Stomach (tissue), 19 donors: Measurements from ENCODE around the gene CBARP. TPM values are rescaled to one million over a fixed set of nuclear protein-coding genes. Genes with fewer than 3 reads are reported as not detected.

ENCODE experiments used
- DNase-seq, 2 donors: peaks; one replicate each; pipeline versions ENCODE4 v3.0.0 to v3.0.0-alpha.2; 2013 to 2019
- H3K27ac ChIP-seq, 5 donors: fragments of 200-600 bp in 4 of 5; sonication (generic) in 4 of 5; one replicate each; pipeline ENCODE4 v1.5.1; 2013 to 2019; ENCODE audit warnings: mild to moderate bottlenecking in 1 of 5, moderate library complexity in 1 of 5
- H3K27me3 ChIP-seq, 3 donors: fragments of 200-600 bp; sonication (generic); one replicate each; pipeline ENCODE4 v1.5.1; 2017 to 2019; ENCODE audit warnings: mixed run types in 1 of 3
- H3K36me3 ChIP-seq, 4 donors: fragments of 200-600 bp; sonication (generic); 1 replicate in 3 of 4; 2 replicates in 1 of 4; pipeline ENCODE4 v1.5.1; 2016 to 2019
- H3K4me1 ChIP-seq, 4 donors: fragments of 200-600 bp; sonication (generic); one replicate each; pipeline ENCODE4 v1.5.1; 2016 to 2019
- H3K4me3 ChIP-seq, 4 donors: fragments of 200-600 bp; sonication (generic) in 3 of 4; one replicate each; pipeline ENCODE4 v1.5.1; 2016 to 2019; ENCODE audit warnings: mild to moderate bottlenecking in 1 of 4
- H3K9me3 ChIP-seq, 4 donors: fragments of 200-600 bp; sonication (generic); one replicate each; pipeline ENCODE4 v1.5.1; 2016 to 2019
- CTCF ChIP-seq, 7 experiments: fragments of 450-650 bp in 4 of 7; fragments of 200-600 bp in 3 of 7; sonication (generic) in 3 of 7; IDR thresholded peaks; one replicate each; pipeline ENCODE4 v1.5.1; 2016 to 2019; ENCODE audit warnings: antibody characterized with exemption in 7 of 7, control low read depth in 2 of 7, mild to moderate bottlenecking in 1 of 7
- EP300 ChIP-seq: sonication (generic); formaldehyde crosslinking; IDR thresholded peaks from one replicate; pipeline ENCODE4 v1.6.1; 2017; ENCODE audit warnings: antibody characterized with exemption
- POLR2A ChIP-seq, 4 donors: fragments of 450-650 bp; IDR thresholded peaks; one replicate each; pipeline ENCODE4 v1.6.1; 2016; ENCODE audit warnings: antibody characterized with exemption in 4 of 4, control low read depth in 2 of 4, mild to moderate bottlenecking in 1 of 4, moderate library complexity in 1 of 4
- POLR2AphosphoS5 ChIP-seq, 3 donors: sonication (generic); formaldehyde crosslinking; IDR thresholded peaks; one replicate each; pipeline ENCODE4 v1.6.1; 2016; ENCODE audit warnings: antibody characterized with exemption in 3 of 3
- WGBS, 5 donors: extraction: QIAGEN DNeasy Blood & Tissue Kit in 3 of 5; methylation state at CpG; one replicate each; pipeline versions ENCODE4 v1.1.5 to v1.1.7; 2013 to 2018; 5-methylcytosine and 5-hydroxymethylcytosine counted together
- intact Hi-C: fragments of 100-400 bp; cut with DNase I; formaldehyde crosslinking; loops from one replicate; pipeline ENCODE4 v1.15.1; 2023; ENCODE audit warnings: low total_unique reads
- long read RNA-seq, 10 donors: transcript quantifications; one replicate each; lab custom pipeline, GENCODE V29; 2026
- polyA plus RNA-seq, 3 donors: library from polyadenylated mRNA; stranded (reverse); fragments of 200-250 nt; gene quantifications; one replicate each; pipeline ENCODE4 v1.2.3, GENCODE V29; 2013
- total RNA-seq, 5 donors: library from RNA; depleted of rRNA; stranded (reverse); fragments of >200 nt; gene quantifications; one replicate each; pipeline versions ENCODE4 v1.1.0 to v1.2.3, GENCODE V29; 2014 to 2016
- donor health status: healthy with polysubstance abuse.
- donor health status: Bipolar disorder and iron deficiency.
- donor health status: healthy.

CBARP gene, protein sequence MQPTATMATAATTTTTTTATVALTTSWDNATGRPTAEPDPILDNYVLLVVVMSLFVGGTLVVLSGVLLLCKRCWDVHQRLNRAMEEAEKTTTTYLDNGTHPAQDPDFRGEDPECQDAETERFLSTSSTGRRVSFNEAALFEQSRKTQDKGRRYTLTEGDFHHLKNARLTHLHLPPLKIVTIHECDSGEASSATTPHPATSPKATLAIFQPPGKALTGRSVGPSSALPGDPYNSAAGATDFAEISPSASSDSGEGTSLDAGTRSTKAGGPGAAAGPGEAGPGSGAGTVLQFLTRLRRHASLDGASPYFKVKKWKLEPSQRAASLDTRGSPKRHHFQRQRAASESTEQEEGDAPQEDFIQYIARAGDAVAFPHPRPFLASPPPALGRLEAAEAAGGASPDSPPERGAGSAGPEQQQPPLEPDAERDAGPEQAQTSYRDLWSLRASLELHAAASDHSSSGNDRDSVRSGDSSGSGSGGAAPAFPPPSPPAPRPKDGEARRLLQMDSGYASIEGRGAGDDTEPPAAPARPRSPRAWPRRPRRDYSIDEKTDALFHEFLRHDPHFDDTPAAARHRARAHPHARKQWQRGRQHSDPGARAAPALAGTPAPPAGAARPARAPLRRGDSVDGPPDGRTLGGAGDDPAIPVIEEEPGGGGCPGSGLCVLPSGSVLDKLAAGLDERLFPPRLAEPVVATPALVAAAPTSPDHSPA
- 1 to 10 TPM in 2 of 5 donors, not detected in 3; 1.3 to 8.9 TPM for total RNA-seq
- under 1 TPM in 2 of 3 donors, not detected in 1; 0.19 to 0.28 TPM for polyA plus RNA-seq
- long read RNA-seq, donor 1, partial matches to known transcripts = 237 of 237 reads
- long read RNA-seq, donor 1, other reads (novel, unspliced or antisense) = 0 of 237 reads
- long read RNA-seq, donor 2, partial matches to known transcripts = 349 of 370 reads
- long read RNA-seq, donor 2, other reads (novel, unspliced or antisense) = 21 of 370 reads
- long read RNA-seq, donor 3, partial matches to known transcripts = 689 of 731 reads
- long read RNA-seq, donor 3, other reads (novel, unspliced or antisense) = 42 of 731 reads
- long read RNA-seq, donor 4 = 0 reads
- long read RNA-seq, donor 5, partial matches to known transcripts = 98 of 268 reads
- long read RNA-seq, donor 5, other reads (novel, unspliced or antisense) = 170 of 268 reads
- long read RNA-seq, donor 6, full-length matches to known transcripts = 1 of 3,021 reads
- long read RNA-seq, donor 6, partial matches to known transcripts = 2,391 of 3,021 reads
- long read RNA-seq, donor 6, other reads (novel, unspliced or antisense) = 629 of 3,021 reads
- long read RNA-seq, donor 7 = 0 reads
- long read RNA-seq, donor 8, partial matches to known transcripts = 304 of 309 reads
- long read RNA-seq, donor 8, other reads (novel, unspliced or antisense) = 5 of 309 reads
- long read RNA-seq, donor 9 = 0 reads
- long read RNA-seq, donor 10 = 0 reads

- 0 to 3% (median 1%) methylated on average over 12 to 86 of the region's 87 CpGs for WGBS, 5 donors
- intact Hi-C loops = no loop called here
- Histone ChIP-seq H3K36me3 (peaks cover 0 to 6% (median 0%) of the 10 kb centered on the region in 4 donors), H3K27me3 (peaks cover 0 to 33% (median 11%) of the 10 kb centered on the region in 3 donors), H3K4me1 (peaks cover 47 to 78% (median 73%) of the 10 kb centered on the region in 4 donors), H3K4me3 (peak within 1 kb of the TSS; percentile 42 to 66 (median 56)), H3K27ac (peak within 1 kb of the TSS in 4 of 5 donors; percentile 29 to 100 (median 95)), H3K9me3 (no peaks in the 10 kb centered on the region)
- peak in 1 of 2 donors; percentile 84 for DNase-seq
- TF ChIP-seq POLR2AphosphoS5 (IDR thresholded peaks at IDR 0.05) = no peak
- TF ChIP-seq EP300 = no peak
- TF ChIP-seq CTCF (IDR thresholded peaks at IDR 0.05) = no peak
- TF ChIP-seq POLR2A (IDR thresholded peaks at IDR 0.05) = no peak
These were observed at the start of gene CBARP for GRCh38 chr19:1237754-1238368. CBARP (minus strand) TSS chr19:1238005; CDS start chr19:1236100, 1,905 bp downstream.

DNA sequence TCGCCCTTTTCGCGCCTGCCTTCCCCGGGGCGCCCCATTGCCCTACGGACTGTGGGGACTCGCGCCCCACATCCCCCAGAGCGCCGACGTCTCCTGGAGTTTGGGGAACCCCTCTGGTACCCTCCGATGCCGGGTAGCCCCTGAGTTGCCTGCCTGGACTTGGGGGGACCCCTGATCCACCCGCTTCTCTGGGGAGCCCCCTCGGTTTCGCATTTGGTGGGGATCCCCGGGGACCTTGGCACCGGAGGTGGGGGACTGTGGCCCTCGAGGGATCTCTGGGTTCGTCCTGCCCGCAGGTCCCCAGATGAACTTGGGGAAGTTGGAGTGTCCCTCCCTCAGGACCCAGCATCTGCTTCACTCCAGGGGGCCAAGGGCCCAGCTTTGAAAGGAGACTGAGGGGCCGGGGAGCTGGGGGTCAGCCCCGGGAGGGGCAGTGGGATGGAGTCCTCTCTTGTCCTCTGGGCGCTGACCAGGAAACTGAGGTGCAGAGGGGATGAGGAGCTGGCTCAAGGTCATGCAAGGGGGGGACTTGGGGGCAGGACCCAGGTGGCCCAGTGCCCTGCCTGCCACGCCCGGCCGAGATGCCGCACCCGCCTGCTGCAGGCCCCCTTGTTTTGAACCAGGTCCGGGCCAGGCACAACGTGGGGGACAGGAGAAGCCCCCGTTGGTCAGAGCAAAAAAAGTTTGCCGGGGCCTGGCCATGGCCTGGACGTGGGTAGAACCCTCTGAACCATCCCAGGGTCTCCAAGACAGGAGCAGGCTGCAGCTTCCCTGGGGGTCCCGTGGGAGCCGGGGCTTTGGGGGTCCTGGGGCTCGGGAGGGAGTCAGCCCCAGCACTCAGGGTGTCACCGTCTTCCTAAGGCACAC, 48.9 kb upstream of the CBARP start:
- DNase-seq = no peak
- Histone ChIP-seq H3K36me3 (no peaks in the 10 kb centered on the region), H3K4me3 (peak overlapping the region in 1 of 4 donors; percentile 28), H3K9me3 (no peaks in the 10 kb centered on the region), H3K27me3 (peaks cover 21 to 90% (median 82%) of the 10 kb centered on the region in 3 donors), H3K27ac (no peak overlapping the region), H3K4me1 (peaks cover 0 to 56% (median 38%) of the 10 kb centered on the region in 4 donors)
- 26 to 41% (median 26%) methylated on average over 17 to 38 of the region's 38 CpGs for WGBS, 5 donors
- intact Hi-C loops = loop anchor here (10.0 kb wide), 1 partner anchor 78 kb away; no protein-coding TSS in a partner anchor
- TF ChIP-seq POLR2AphosphoS5 (IDR thresholded peaks at IDR 0.05) (no peak), CTCF (IDR thresholded peaks at IDR 0.05) (no peak), EP300 (no peak), POLR2A (IDR thresholded peaks at IDR 0.05) (no peak)

DNA sequence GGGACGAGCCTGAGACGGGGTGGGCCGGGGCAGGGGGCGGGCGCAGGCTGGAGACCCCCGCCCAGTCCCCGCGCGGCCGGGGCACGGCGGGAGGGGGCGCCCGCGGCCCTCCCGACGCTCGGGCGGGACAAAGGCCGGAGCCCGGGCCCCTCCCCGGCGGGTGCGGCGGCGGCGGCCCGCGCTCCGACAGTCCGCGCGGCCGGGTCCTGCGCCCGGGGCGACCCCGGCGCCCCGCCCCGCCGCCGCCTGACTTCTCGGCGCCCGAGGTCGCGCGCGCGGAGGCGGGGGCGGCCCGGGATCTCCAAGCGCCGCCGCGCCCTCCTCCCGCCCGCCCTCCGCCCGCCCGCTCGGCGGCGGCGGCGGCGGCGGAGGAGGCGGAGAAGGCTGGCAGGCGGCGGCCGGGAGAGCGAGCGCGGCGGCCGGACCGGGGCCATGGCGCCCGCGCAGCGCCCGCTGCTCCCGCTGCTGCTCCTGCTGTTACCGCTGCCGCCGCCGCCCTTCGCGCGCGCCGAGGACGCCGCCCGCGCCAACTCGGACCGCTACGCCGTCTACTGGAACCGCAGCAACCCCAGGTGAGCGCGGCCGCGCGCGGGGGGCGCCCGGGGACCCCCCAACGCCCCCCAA, 48.0 kb upstream of the CBARP start, which contains the start of gene EFNA2:
Gene EFNA2, plus strand, starts transcription at position 137 of the 624 bp plus-strand sequence. Its CDS starts 296 bp downstream, at position 433.
- H3K4me1 ChIP-seq = peaks cover 0 to 48% (median 34%) of the 10 kb centered on the region in 4 donors
- no peak for TF ChIP-seq POLR2A (IDR thresholded peaks at IDR 0.05)
- no peak for TF ChIP-seq POLR2AphosphoS5 (IDR thresholded peaks at IDR 0.05)
- TF ChIP-seq EP300 = no peak
- no peak for TF ChIP-seq CTCF (IDR thresholded peaks at IDR 0.05)
- H3K4me3 ChIP-seq = peak within 1 kb of the TSS in 1 of 4 donors; percentile 28
- H3K9me3 ChIP-seq = no peaks in the 10 kb centered on the region
- DNase-seq = peak in 1 of 2 donors; percentile 70
- no peak within 1 kb of the TSS for H3K27ac ChIP-seq
- intact Hi-C loops = loop anchor here (10.0 kb wide), 1 partner anchor 79 kb away; no protein-coding TSS in a partner anchor
- H3K27me3 ChIP-seq = peaks cover 21 to 89% (median 73%) of the 10 kb centered on the region in 3 donors
- WGBS, 5 donors = 0 to 2% (median 1%) methylated on average over 12 to 109 of the region's 113 CpGs; no CpG with 5 or more reads in 1 of the 5 donors
- H3K36me3 ChIP-seq = no peaks in the 10 kb centered on the region
